ENCODE results near the gene HDAC9. TPM values are rescaled to one million over a fixed set of nuclear protein-coding genes. Genes with fewer than 3 reads are reported as not detected.

The HDAC9 gene
- total RNA-seq, 2 experiments from 2014 or later = 0.69 to 0.94 TPM

DNA sequence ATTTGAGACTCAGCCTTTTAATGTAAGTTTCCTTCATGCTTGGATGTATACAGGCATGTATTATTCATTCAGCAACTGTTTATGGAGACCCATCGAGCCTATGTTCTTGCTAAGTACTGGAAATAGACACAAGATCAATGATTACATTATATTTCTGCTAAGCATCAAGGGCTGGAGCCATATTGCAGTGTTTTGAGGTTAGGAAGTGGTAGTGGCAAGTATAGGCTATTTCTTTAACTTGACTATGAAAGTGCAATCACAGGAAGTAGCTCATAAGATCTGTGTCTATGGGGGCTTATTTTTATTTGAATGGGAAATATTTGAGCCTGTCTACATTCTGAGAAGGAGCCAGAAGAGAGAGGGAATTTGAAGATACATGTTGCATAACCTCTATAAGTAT, 123.8 kb downstream of the HDAC9 start:
- DNase-seq = no peak
- intact Hi-C loops (cut with DNase I, micrococcal nuclease) = no loop called here
- H3K27me3 Mint-ChIP-seq = no peaks in the 10 kb centered on the region

GRCh38 chr7:18623389-18623788, 127.8 kb downstream of the HDAC9 start:
- ChIA-PET CTCF (no interaction called here), POLR2A (no interaction called here)
- no peak overlapping the region for H3K27ac Mint-ChIP-seq
- no peaks in the 10 kb centered on the region for H3K27me3 Mint-ChIP-seq
- ATAC-seq (peak; percentile 36), DNase-seq (no peak)
- intact Hi-C loops (cut with DNase I, micrococcal nuclease) = no loop called here
- H3K9me3 Mint-ChIP-seq (ENCODE audit: low read depth) = no peaks in the 10 kb centered on the region
- H3K4me3 Mint-ChIP-seq = no peak overlapping the region
- H3K4me1 Mint-ChIP-seq = no peaks in the 10 kb centered on the region
- no peaks in the 10 kb centered on the region for H3K36me3 Mint-ChIP-seq (ENCODE audit: low read depth)

More for the DNA sequence above, 123.8 kb downstream of the HDAC9 start:
- CTCF ChIA-PET = no interaction called here
- Mint-ChIP-seq H3K36me3 (ENCODE audit: low read depth) (no peaks in the 10 kb centered on the region), H3K4me1 (no peaks in the 10 kb centered on the region), H3K27ac (no peak overlapping the region), H3K9me3 (ENCODE audit: low read depth) (no peaks in the 10 kb centered on the region), H3K4me3 (no peak overlapping the region)
- ATAC-seq = no peak
- POLR2A ChIA-PET = no interaction called here

DNA sequence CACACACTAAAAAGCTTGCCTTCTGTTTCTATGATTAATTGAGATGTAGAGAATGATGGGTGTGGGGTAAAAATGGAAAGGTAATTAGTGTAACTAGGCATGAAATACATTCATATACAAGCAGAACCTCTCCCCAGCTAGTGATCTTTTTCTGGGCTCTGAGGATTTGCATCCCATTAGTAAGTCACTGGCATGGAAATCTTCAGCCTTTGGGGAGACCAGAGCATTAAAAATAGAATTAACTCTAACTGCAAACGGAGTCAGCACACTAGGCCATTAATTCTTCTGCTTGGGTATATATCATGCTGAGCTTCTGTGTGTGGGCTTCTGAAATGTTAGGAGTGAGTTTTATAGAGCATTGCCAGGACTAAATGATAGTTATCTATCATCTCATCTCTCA, 128.9 kb downstream of the HDAC9 start:
- ChIA-PET POLR2A (no interaction called here), CTCF (no interaction called here)
- ATAC-seq (no peak), DNase-seq (no peak)
- intact Hi-C loops (cut with DNase I, micrococcal nuclease) = no loop called here
- Mint-ChIP-seq H3K27me3 (no peaks in the 10 kb centered on the region), H3K4me1 (no peaks in the 10 kb centered on the region), H3K9me3 (ENCODE audit: low read depth) (no peaks in the 10 kb centered on the region), H3K27ac (no peak overlapping the region), H3K4me3 (no peak overlapping the region), H3K36me3 (ENCODE audit: low read depth) (no peaks in the 10 kb centered on the region)

DNA sequence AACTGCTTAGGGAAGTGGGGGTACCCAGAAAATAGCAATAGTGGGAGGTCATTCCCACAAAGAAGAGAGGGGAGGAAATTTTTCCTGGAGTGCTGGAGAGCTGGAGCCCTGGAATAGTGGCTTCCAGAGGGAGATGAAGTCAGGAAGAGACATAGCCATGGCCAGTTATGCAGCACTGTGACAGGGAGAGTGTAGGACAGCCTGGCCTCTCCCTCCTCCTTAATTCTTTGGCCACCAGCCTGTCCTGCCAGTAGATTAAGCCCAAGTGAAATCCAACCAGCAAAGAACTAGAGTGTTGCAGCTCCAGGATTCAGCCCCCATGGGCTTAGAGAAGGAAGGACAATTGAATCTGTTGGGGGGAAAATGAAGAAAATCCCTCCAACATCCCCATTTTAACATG, 130.5 kb downstream of the HDAC9 start:
- intact Hi-C loops (cut with DNase I, micrococcal nuclease) = no loop called here
- DNase-seq (no peak), ATAC-seq (no peak)
- Mint-ChIP-seq H3K27me3 (no peaks in the 10 kb centered on the region), H3K36me3 (ENCODE audit: low read depth) (no peaks in the 10 kb centered on the region), H3K4me1 (no peaks in the 10 kb centered on the region), H3K4me3 (no peak overlapping the region), H3K9me3 (ENCODE audit: low read depth) (no peaks in the 10 kb centered on the region), H3K27ac (no peak overlapping the region)
- ChIA-PET POLR2A (no interaction called here), CTCF (interaction anchor here (1.2 kb wide), 1 partner anchor 40 kb away, joined by 4 read pairs; no protein-coding TSS in a partner anchor)

GRCh38 chr7:18626717-18627116, 131.2 kb downstream of the HDAC9 start:
- Mint-ChIP-seq H3K36me3 (ENCODE audit: low read depth) (no peaks in the 10 kb centered on the region), H3K27me3 (no peaks in the 10 kb centered on the region), H3K27ac (no peak overlapping the region), H3K4me3 (no peak overlapping the region), H3K4me1 (no peaks in the 10 kb centered on the region), H3K9me3 (ENCODE audit: low read depth) (no peaks in the 10 kb centered on the region)
- DNase-seq = no peak
- ChIA-PET POLR2A (no interaction called here), CTCF (interaction anchor here (1.2 kb wide), 1 partner anchor 40 kb away, joined by 4 read pairs; no protein-coding TSS in a partner anchor)
- intact Hi-C loops (cut with DNase I, micrococcal nuclease) = no loop called here
- no peak for ATAC-seq

DNA sequence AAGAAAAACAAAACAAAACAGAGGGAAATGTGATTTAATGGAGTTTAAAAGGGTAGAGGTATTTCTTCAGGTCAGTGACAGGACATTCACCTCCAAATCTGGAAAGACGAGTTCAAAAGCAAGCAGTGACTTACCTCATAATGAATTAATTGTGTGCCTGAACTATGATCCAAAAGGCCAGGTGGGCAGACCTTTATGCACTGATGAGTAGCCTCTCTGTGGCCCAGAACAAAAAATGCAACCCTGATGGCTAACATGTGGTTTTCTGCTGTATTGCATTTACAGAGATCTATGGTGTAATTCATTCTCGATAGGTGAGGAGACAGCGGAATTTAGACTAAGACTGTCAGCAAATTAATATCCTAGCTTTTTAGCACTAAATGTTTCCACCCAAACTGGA, 142.0 kb downstream of the HDAC9 start:
- peaks cover 6% of the 10 kb centered on the region for H3K4me1 Mint-ChIP-seq
- DNase-seq (no peak), ATAC-seq (no peak)
- intact Hi-C loops (cut with DNase I, micrococcal nuclease) = no loop called here
- no peak overlapping the region for H3K4me3 Mint-ChIP-seq
- no peaks in the 10 kb centered on the region for H3K27me3 Mint-ChIP-seq
- no peak overlapping the region for H3K27ac Mint-ChIP-seq
- H3K36me3 Mint-ChIP-seq (ENCODE audit: low read depth) = no peaks in the 10 kb centered on the region
- ChIA-PET CTCF (no interaction called here), POLR2A (no interaction called here)
- H3K9me3 Mint-ChIP-seq (ENCODE audit: low read depth) = no peaks in the 10 kb centered on the region

GRCh38 chr7:18638594-18639452, 143.3 kb downstream of the HDAC9 start:
- no peak overlapping the region for H3K4me3 Mint-ChIP-seq
- DNase-seq = peak; percentile 31
- ATAC-seq = peak; percentile 64
- H3K4me1 Mint-ChIP-seq = peaks cover 6% of the 10 kb centered on the region
- H3K27me3 Mint-ChIP-seq = no peaks in the 10 kb centered on the region
- H3K9me3 Mint-ChIP-seq (ENCODE audit: low read depth) = no peaks in the 10 kb centered on the region
- intact Hi-C loops (cut with DNase I, micrococcal nuclease) = no loop called here
- ChIA-PET POLR2A (interaction anchor here (0.5 kb wide), 1 partner anchor 74 kb away, joined by 4 read pairs; no protein-coding TSS in a partner anchor), CTCF (interaction anchor here (0.6 kb wide), 1 partner anchor 1072 kb away, joined by 3 read pairs; no protein-coding TSS in a partner anchor)
- H3K36me3 Mint-ChIP-seq (ENCODE audit: low read depth) = no peaks in the 10 kb centered on the region
- H3K27ac Mint-ChIP-seq = no peak overlapping the region

DNA sequence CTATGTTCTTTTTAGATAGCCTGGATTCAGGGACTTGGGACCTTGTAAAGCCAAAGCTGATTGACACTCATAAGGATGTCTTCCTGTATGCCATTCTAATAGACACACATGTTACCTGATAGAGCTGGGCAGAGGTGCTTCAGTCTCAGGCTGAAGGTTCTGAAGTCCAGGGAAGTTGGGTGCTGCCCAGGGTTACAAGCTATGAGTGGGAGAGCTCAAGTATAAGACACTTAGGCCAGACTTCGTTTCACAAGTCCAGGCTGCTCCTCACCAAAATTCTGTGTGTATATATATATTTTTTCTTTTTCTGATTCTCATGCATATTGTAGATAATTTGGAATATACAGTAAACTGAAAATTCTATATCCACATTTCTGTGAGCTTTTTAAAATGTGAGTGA, 144.2 kb downstream of the HDAC9 start:
- peaks cover 6% of the 10 kb centered on the region for H3K4me1 Mint-ChIP-seq
- H3K9me3 Mint-ChIP-seq (ENCODE audit: low read depth) = no peaks in the 10 kb centered on the region
- no peaks in the 10 kb centered on the region for H3K27me3 Mint-ChIP-seq
- no peak overlapping the region for H3K27ac Mint-ChIP-seq
- ATAC-seq (no peak), DNase-seq (no peak)
- ChIA-PET POLR2A (no interaction called here), CTCF (no interaction called here)
- intact Hi-C loops (cut with DNase I, micrococcal nuclease) = no loop called here
- no peak overlapping the region for H3K4me3 Mint-ChIP-seq
- H3K36me3 Mint-ChIP-seq (ENCODE audit: low read depth) = no peaks in the 10 kb centered on the region

GRCh38 chr7:18644981-18645380, 149.4 kb downstream of the HDAC9 start:
- ATAC-seq (no peak), DNase-seq (no peak)
- Mint-ChIP-seq H3K4me3 (no peak overlapping the region), H3K27me3 (no peaks in the 10 kb centered on the region), H3K27ac (no peak overlapping the region), H3K4me1 (no peaks in the 10 kb centered on the region), H3K36me3 (ENCODE audit: low read depth) (no peaks in the 10 kb centered on the region), H3K9me3 (ENCODE audit: low read depth) (no peaks in the 10 kb centered on the region)
- POLR2A ChIA-PET = no interaction called here
- intact Hi-C loops (cut with DNase I, micrococcal nuclease) = no loop called here
- CTCF ChIA-PET = no interaction called here

DNA sequence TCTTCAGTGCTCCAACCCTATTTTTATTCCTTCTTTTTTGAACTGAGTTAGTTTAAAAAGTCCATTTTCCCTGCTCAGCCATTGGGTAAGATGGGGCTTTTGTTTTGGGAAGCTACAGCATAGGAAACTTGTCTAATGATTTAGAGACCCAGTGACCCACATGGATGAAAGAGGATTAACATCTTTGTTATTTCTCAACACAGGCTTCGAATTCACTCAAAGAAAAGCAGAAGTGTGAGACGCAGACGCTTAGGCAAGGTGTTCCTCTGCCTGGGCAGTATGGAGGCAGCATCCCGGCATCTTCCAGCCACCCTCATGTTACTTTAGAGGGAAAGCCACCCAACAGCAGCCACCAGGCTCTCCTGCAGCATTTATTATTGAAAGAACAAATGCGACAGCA, 152.0 kb downstream of the HDAC9 start:
- ATAC-seq (no peak), DNase-seq (no peak)
- H3K4me3 Mint-ChIP-seq = no peak overlapping the region
- no peaks in the 10 kb centered on the region for H3K27me3 Mint-ChIP-seq
- ChIA-PET CTCF (no interaction called here), POLR2A (interaction anchor here (0.6 kb wide), 1 partner anchor 142 kb away, joined by 4 read pairs; no protein-coding TSS in a partner anchor)
- H3K4me1 Mint-ChIP-seq = no peaks in the 10 kb centered on the region
- no peak overlapping the region for H3K27ac Mint-ChIP-seq
- H3K36me3 Mint-ChIP-seq (ENCODE audit: low read depth) = no peaks in the 10 kb centered on the region
- no peaks in the 10 kb centered on the region for H3K9me3 Mint-ChIP-seq (ENCODE audit: low read depth)
- intact Hi-C loops (cut with DNase I, micrococcal nuclease) = no loop called here

GRCh38 chr7:18648849-18649758, 153.6 kb downstream of the HDAC9 start:
- H3K27me3 Mint-ChIP-seq = no peaks in the 10 kb centered on the region
- CTCF ChIA-PET = no interaction called here
- H3K36me3 Mint-ChIP-seq (ENCODE audit: low read depth) = no peaks in the 10 kb centered on the region
- H3K27ac Mint-ChIP-seq = no peak overlapping the region
- H3K4me3 Mint-ChIP-seq = no peak overlapping the region
- no peaks in the 10 kb centered on the region for H3K9me3 Mint-ChIP-seq (ENCODE audit: low read depth)
- POLR2A ChIA-PET = interaction anchor here (0.5 kb wide), 1 partner anchor 210 kb away, joined by 3 read pairs; no protein-coding TSS in a partner anchor
- intact Hi-C loops (cut with DNase I, micrococcal nuclease) = no loop called here
- DNase-seq (no peak), ATAC-seq (peak; percentile 44)
- H3K4me1 Mint-ChIP-seq = no peaks in the 10 kb centered on the region

Data from activated CD4-positive, alpha-beta T cell treated with anti-CD3 and anti-CD28 coated beads for 36 hours (primary cell).